GM21381 (cell line): Measurements from ENCODE around the gene BAHCC1.

Experiments
- ATAC-seq: cut with Tn5 transposase; IDR thresholded peaks from one replicate; pipeline ENCODE4 v1.9.1; 2021; ENCODE audit warnings: mild to moderate bottlenecking, moderate library complexity; ENCODE audit not compliant: unreplicated experiment

The BAHCC1 gene

GRCh38 chr17:81440051-81440471, 44.8 kb downstream of the BAHCC1 start:
- ATAC-seq, result no peak

GRCh38 chr17:81440511-81441244, 45.4 kb downstream of the BAHCC1 start:
- no peak for ATAC-seq

GRCh38 chr17:81442791-81443190, 47.5 kb downstream of the BAHCC1 start:
- ATAC-seq, result no peak

- no peak for ATAC-seq
These were observed 48.0 kb downstream of the BAHCC1 start for GRCh38 chr17:81443269-81443668.

GRCh38 chr17:81444610-81445339, 49.5 kb downstream of the BAHCC1 start:
- ATAC-seq, result no peak

- ATAC-seq, result no peak
These were observed 50.6 kb downstream of the BAHCC1 start for GRCh38 chr17:81445642-81446503.

- no peak for ATAC-seq
These were observed 52.2 kb downstream of the BAHCC1 start for GRCh38 chr17:81447331-81447933.

- ATAC-seq, result no peak
These were observed 53.2 kb downstream of the BAHCC1 start for GRCh38 chr17:81448442-81448841.

GRCh38 chr17:81448950-81449349, 53.7 kb downstream of the BAHCC1 start:
- no peak for ATAC-seq

- ATAC-seq, result no peak
These were observed 54.1 kb downstream of the BAHCC1 start for GRCh38 chr17:81449351-81449750.

- ATAC-seq, result no peak
These were observed 56.6 kb downstream of the BAHCC1 start for GRCh38 chr17:81451823-81452222.

- ATAC-seq, result no peak
These were observed 57.3 kb downstream of the BAHCC1 start for GRCh38 chr17:81452551-81452950.

- ATAC-seq, result no peak
These were observed 57.8 kb downstream of the BAHCC1 start for GRCh38 chr17:81453076-81453475.

GRCh38 chr17:81453712-81454111, 58.5 kb downstream of the BAHCC1 start:
- no peak for ATAC-seq

GRCh38 chr17:81454473-81454872, 59.2 kb downstream of the BAHCC1 start:
- no peak for ATAC-seq

- no peak for ATAC-seq
These were observed 60.1 kb downstream of the BAHCC1 start for GRCh38 chr17:81455387-81455786.

GRCh38 chr17:81456091-81456490, 60.8 kb downstream of the BAHCC1 start:
- no peak for ATAC-seq

- ATAC-seq, result no peak
These were observed 61.5 kb downstream of the BAHCC1 start for GRCh38 chr17:81456798-81457197.

GRCh38 chr17:81457401-81457800, 62.1 kb downstream of the BAHCC1 start:
- no peak for ATAC-seq

- ATAC-seq, result no peak
These were observed 62.8 kb downstream of the BAHCC1 start for GRCh38 chr17:81457917-81458555.

GRCh38 chr17:81458628-81459027, 63.4 kb downstream of the BAHCC1 start:
- ATAC-seq, result no peak
